ENCODE data around the gene PBX3. TPM values are rescaled to one million over a fixed set of nuclear protein-coding genes. Genes with fewer than 3 reads are reported as not detected.
A peak's percentile ranks its signal among the peaks of the same experiment; 100 is the strongest.

PBX3 gene
- total RNA-seq, 1 donor from 2014 or later = 6.3 TPM

- FAIRE-seq (peak; percentile 43), DNase-seq (ENCODE audit: low read depth) (peak; percentile 76)
- Histone ChIP-seq H3K36me3 (ENCODE audit: control insufficient read depth, insufficient read depth, low read length) (no peaks in the 10 kb centered on the region), H3K4me3 (ENCODE audit: low read depth, low read length) (no peak overlapping the region), H3K27me3 (ENCODE audit: control insufficient read depth, insufficient read depth, low read length) (no peaks in the 10 kb centered on the region)
- TF ChIP-seq CTCF (IDR thresholded peaks at IDR 0.05; ENCODE audit: insufficient read depth, low read length, severe bottlenecking) = no peak
Observed at GRCh38 chr9:125763394-125763801, 16.2 kb downstream of the PBX3 start.

GRCh38 chr9:125764198-125764597 lies 17.0 kb downstream of the PBX3 start:
- peak; percentile 81 for FAIRE-seq
- no peaks in the 10 kb centered on the region for H3K27me3 ChIP-seq (ENCODE audit: control insufficient read depth, insufficient read depth, low read length)
- no peak for TF ChIP-seq CTCF (IDR thresholded peaks at IDR 0.05; ENCODE audit: insufficient read depth, low read length, severe bottlenecking)
- no peak overlapping the region for H3K4me3 ChIP-seq (ENCODE audit: low read depth, low read length)
- no peaks in the 10 kb centered on the region for H3K36me3 ChIP-seq (ENCODE audit: control insufficient read depth, insufficient read depth, low read length)
- no peak for DNase-seq (ENCODE audit: low read depth)

GRCh38 chr9:125766468-125767221 lies 19.5 kb downstream of the PBX3 start:
- H3K4me3 ChIP-seq (ENCODE audit: low read depth, low read length) = no peak overlapping the region
- no peaks in the 10 kb centered on the region for H3K36me3 ChIP-seq (ENCODE audit: control insufficient read depth, insufficient read depth, low read length)
- DNase-seq (ENCODE audit: low read depth) (no peak), FAIRE-seq (no peak)
- no peak for TF ChIP-seq CTCF (IDR thresholded peaks at IDR 0.05; ENCODE audit: insufficient read depth, low read length, severe bottlenecking)
- H3K27me3 ChIP-seq (ENCODE audit: control insufficient read depth, insufficient read depth, low read length) = no peaks in the 10 kb centered on the region

- TF ChIP-seq CTCF (IDR thresholded peaks at IDR 0.05; ENCODE audit: insufficient read depth, low read length, severe bottlenecking) = no peak
- Histone ChIP-seq H3K27me3 (ENCODE audit: control insufficient read depth, insufficient read depth, low read length) (no peaks in the 10 kb centered on the region), H3K36me3 (ENCODE audit: control insufficient read depth, insufficient read depth, low read length) (no peaks in the 10 kb centered on the region), H3K4me3 (ENCODE audit: low read depth, low read length) (no peak overlapping the region)
- no peak for FAIRE-seq
- DNase-seq (ENCODE audit: low read depth) = no peak
Observed at GRCh38 chr9:125767349-125767748, 20.2 kb downstream of the PBX3 start.

DNA sequence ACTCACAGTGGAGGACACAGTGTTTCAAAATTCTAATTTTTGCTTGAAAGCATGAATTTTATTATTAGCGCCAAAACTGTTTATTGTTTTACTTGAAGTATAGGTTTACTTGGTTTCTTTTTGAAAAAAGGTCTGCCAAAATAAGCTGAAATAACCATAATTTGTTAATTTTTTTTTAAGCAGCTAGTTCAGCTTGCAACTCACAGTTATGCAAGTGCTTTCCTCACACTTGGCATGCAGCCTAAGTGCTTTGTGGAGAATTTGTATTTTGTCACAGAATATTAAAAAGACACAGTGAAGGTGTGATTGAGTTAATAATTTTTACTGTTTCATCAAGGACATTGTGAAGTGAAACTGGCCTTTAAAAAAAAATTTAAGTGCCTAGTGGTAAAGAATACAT lies 21.6 kb downstream of the PBX3 start:
- no peak for TF ChIP-seq CTCF (IDR thresholded peaks at IDR 0.05; ENCODE audit: insufficient read depth, low read length, severe bottlenecking)
- Histone ChIP-seq H3K4me3 (ENCODE audit: low read depth, low read length) (no peak overlapping the region), H3K36me3 (ENCODE audit: control insufficient read depth, insufficient read depth, low read length) (no peaks in the 10 kb centered on the region), H3K27me3 (ENCODE audit: control insufficient read depth, insufficient read depth, low read length) (no peaks in the 10 kb centered on the region)
- FAIRE-seq = no peak
- no peak for DNase-seq (ENCODE audit: low read depth)

GRCh38 chr9:125771037-125771436 lies 23.9 kb downstream of the PBX3 start:
- Histone ChIP-seq H3K4me3 (ENCODE audit: low read depth, low read length) (no peak overlapping the region), H3K27me3 (ENCODE audit: control insufficient read depth, insufficient read depth, low read length) (no peaks in the 10 kb centered on the region), H3K36me3 (ENCODE audit: control insufficient read depth, insufficient read depth, low read length) (no peaks in the 10 kb centered on the region)
- DNase-seq (ENCODE audit: low read depth) (no peak), FAIRE-seq (no peak)
- no peak for TF ChIP-seq CTCF (IDR thresholded peaks at IDR 0.05; ENCODE audit: insufficient read depth, low read length, severe bottlenecking)

All from bronchial epithelial cell (primary cell).